NAMALWA (cell line): ENCODE data around the gene PFKFB2.

Source experiments
- DNase-seq: peaks from one replicate; pipeline ENCODE4 v3.0.0-alpha.2; 2015; ENCODE audit warnings: low spot score

The PFKFB2 gene

DNA sequence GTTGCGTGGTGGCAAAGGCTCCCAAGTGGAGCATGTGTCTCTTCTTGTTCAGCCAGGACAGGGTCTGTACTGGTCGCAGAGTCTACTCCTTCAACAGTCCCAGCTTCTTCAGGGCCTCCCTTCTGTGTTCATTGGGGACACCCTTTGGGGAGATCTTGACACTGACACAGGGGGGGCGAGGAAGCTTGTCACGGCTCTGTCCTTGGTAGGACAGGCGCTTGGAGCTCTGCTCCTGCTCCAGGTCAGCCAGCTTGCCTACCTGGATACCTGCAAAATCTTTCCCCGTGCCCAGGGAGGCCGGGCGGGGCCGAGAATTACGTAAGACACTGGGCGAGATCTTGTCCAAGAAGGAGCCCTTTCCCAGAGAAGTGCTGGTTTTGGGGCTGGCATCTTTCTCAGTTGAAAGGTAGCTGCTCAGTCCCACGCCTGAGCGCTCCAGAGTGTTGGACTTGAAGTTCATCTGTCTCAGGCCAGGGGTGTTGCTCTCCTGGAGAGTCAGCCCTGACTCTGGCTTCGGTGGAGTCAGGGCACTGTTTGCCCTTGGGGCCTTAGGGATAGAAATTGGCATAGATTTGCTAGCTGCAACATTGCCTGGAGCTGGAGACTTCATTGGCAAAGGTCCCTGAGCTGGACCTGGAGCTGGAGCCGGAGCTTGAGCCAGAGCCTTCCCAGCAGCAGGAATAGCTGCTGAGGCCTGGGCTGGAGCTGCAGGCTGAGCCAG, 31.0 kb upstream of the PFKFB2 start:
- no peak for DNase-seq

DNA sequence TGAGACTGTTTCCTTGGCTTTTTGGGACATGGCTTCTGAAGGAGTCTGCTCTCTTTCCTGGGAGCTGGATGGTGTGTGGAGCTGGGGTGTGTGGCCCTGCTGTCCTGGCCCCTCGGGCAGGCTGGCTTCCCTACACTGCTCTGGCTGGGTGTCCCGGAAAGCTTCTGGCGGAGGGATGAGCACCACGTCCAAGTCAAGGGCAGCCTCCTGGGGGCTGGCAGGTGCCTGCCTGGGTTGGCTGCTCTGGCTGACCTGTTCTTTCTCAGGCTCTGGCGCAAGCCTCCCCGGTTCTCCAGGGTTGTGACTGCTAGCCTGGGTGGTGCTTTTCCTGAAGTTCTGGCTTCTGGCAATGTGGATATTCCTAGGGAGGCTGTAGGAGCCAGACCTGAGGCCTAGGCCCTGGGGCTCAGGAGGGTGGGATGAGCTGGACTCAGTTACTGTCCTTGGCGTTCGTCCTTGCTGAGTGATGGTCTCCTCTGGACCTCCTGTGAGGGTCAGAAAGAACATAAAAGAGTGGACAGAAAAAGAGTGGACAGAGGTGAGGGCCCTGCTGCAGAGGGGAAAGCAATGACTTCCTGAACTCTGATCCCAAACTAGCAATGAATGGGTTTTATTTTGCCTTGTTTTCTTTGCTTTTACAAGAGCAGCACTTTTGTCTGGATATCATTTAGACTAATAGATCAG, 29.9 kb upstream of the PFKFB2 start:
- no peak for DNase-seq

DNA sequence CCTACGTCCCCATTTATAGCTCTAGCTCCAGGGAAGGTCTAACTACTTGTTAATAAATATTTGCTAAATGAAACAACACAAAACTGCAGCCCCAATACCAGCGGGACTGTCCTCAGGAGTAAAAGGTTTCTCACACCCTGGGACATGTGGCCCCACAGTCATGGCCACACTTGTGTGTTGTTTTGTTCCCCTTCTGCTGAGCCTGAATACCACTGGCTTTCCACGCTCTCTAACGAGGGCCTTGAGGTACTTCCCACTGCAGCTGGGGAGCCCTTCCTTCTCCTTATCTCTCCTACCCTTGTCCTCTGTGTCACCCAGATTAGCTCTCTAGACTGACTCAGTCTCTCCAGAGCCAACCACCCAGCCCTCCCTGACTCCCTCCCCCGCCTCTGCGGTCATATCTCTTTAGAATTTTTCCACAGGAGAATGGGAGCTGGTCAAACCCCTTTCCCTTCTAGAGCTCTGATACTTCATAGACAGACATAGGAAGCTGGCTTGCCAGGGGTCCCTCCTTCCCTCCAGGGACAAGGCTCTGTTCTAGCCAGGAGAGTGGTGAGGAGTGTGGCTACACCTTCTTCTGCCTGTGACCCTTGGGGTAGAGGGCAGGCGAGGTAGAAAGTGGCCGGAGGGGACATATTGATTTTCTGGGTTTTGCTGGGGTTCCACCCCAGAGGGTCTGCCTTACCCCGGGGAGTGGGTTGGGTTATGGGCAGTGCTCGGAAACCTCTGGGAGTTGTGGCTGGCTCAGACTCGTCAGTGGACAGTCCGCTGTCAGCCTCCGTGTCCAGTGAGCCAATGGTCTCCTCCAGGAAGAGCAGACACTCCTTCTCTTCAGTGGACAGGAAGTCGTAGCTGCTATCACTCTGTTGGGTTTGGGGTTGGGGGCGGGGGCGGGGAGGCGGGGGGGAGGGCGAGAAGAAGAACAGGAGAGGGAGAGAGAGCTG, 28.6 kb upstream of the PFKFB2 start:
- DNase-seq, result no peak

DNA sequence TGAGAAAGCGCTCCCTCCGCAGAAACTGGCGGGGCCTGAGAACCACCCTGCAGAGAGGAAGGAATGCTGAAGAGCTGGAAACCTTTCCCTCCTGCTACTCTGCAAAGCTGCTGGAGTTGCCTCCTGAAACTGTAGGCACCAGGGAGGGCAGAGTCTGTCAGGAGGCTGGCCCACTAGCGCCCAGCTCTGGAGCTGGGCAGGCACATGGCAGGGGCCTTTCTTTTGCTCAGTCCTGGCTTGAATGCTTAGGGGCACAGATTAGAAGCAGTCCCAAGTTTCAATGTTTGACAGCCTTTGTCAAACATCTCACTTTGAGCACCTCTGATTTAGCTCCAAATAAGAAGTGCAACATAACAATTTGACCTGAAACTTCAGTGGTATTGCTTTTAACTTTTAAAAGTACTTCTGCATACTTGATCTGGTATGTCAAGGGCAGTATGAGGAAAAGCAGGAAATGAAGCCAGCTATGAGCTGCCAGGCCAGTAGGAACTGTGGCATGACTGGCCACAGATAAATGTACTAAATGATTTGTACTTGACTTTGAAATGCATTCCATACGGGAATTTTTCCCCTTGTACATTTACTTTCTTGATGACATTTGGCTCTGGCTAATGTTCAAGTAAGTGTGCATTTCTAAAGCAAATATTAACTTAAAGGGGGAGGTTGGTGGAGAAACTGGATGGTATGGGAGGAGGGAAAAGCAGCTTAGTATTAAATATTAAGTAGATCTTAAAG, 27.8 kb upstream of the PFKFB2 start:
- DNase-seq, result no peak

DNA sequence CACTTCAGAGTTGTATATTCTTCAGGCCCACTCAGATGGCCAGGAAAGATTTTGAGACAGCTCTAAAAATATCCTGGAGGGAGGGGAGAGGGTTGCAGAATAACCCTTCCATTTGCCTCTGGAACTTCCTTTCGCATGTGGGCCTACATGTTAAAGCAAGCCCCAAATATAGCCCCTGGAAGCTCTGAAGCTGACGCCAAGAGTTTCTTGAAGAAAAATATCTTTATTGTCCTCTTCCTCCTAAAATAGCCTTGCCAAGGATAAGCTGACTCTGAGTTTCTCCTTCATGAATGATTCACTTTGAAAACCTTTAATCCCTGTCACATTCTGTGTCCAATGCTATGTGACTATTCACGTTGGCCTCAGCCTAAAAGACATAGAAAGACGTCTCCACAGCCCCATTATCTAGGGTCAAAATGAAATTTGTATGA, 27.0 kb upstream of the PFKFB2 start:
- DNase-seq, result no peak

DNA sequence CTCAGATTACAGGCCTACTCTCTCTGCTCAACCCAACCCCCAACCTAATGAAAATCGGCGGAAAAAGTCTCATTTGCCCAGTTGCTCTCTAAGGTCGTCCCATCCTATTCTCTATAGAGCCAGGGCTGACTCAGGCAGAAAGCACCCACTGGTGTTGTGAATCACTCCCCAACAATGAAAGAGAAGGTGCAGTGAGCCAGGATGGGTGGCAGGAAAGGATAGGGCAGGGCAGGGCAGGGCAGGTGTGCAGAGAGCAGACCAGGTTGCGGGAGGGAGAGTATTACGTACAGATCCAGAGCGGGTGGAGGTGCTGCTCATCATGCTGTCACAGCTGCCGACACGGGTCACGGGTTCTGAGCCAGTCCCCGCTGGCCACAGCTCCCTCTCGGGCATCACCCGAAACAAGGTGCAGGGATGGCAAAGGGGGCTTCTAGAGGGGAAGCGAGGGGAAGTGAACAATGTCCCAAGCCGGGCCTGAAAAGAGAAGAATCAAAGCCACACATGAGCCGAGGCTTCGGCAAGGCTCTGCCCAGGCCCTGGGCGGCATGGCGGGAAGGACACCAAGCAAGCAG, 25.8 kb upstream of the PFKFB2 start:
- DNase-seq, result no peak

DNA sequence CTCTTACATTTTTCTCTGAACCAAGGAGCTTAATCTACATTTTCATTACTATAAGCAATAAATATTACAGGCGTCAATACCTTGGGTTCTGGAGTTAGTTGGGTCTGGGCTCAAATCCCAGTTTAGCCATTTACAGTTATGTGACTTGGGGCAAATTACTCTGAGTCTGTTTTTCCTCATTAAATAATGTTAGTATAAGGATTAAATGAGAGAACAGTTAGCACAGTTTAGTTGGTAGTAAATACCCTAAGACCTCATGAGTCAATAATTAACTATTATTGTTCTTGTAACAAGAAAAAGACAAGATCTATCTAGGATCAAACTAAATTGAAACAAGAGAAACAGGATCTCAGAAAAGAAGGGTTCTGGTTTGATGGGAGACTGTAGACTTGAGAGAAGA, 25.2 kb upstream of the PFKFB2 start:
- no peak for DNase-seq

DNA sequence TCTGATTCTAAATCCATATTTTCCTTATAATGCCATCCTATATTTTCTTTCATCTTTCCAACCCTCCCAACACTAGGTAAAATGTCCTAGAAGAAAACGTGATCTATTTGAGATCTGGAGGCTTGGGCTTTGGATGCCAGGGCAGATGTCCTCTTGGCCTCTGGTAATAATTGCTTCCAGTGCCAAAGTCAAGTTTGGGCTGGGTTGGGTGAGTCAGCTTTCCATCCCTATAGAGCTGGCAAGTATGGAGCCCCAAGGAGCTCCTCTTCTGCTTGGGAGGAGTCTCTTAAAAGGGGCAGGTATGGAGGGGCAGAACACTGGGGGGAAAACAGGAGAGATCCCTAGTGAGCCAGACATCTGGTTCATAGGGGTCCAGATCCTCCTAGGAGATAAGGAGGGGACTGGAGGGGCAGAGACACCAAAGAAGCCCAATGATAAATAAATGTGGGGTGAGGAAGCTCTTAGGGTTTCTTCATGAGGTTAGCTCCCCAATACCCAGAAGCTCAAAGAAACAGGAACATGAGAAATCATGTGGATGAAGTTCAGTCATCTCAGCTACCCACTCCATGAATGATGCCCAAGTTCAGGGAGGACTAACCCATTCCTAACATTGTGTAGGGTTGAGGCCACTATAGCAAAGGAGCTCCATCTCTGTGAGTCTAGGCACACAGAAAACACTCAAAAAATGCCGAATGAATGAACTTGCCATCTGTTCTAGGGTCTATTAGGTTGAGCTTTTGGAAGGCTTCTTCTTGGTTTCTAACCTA, 24.0 kb upstream of the PFKFB2 start:
- no peak for DNase-seq

DNA sequence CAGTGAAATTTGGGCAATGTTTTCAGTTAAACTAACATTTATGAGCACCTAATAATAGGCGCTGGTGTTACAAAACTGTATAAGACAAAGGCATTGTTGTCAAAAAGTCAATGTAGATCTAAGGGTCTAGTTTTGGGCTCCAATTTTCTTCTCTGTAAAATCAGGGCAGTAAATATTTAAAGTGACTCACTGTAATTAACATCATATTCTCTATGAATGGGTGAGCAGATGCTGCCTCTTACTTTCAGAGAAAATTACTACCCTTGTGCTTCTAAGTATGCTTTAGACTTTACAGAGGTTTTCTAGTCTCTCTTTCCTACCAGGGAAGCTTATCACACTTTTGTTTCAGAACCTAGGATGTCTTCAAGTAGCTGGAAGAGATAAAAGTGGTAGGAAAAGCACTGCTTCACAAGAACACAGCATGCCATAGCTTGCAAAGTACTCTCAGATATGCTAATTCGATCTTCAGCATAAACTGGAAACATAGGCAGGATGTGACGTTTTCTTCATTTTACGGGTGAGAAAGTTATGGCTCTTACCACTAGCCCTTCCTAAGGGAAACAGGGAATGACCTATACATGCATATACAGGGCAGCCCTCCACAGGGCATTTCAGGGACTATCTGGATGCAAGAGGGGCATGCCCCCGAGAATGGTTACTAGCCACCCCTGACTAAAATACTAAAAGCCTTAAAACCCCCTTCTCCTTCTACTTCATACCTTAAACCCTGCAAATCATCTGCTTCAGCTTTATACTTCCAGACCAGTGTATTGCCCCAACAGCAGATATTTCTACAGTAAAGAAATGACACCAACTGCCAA, 23.2 kb upstream of the PFKFB2 start:
- no peak for DNase-seq

DNA sequence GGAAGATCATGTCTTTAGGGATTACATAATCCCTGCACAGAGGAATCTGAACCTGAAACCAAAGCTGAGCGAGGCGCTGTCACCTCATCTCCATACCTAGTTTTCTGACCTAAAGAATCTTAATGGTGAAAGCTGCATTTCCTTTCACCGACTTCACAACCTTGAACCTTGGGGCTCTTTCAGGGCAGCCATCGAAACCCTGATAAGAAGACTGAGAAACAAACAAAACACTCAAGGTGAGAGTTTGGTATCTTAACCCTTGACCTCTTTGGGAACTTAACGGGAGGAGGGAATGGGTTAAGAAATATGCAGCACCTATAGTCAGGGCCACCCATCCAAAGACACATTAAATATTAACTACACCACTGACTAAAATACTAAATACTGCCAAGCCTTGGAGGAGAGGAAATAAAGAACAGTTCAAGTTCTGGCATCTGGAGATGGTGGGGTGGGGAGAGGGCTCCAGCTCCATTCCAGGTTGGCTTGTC, 22.5 kb upstream of the PFKFB2 start:
- no peak for DNase-seq

DNA sequence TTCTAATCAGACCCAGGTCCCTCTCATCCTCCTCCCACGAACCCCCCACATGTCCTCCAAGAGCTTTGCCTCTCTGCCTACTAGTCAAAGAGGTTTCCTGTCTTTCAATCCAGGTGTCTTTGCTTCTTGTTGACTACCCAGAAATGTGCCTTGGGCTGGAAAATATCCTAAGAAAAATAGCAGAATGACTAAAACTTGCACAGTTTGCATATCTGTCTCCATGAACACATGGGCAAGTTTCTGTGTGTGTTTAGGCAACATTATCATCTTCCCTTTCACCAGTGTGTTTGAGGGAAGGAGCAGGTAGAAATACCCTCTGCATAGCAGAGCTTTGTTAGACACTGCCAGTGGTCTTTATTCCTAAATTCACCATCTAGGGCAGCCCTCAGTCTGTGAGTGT, 22.1 kb upstream of the PFKFB2 start:
- no peak for DNase-seq

DNA sequence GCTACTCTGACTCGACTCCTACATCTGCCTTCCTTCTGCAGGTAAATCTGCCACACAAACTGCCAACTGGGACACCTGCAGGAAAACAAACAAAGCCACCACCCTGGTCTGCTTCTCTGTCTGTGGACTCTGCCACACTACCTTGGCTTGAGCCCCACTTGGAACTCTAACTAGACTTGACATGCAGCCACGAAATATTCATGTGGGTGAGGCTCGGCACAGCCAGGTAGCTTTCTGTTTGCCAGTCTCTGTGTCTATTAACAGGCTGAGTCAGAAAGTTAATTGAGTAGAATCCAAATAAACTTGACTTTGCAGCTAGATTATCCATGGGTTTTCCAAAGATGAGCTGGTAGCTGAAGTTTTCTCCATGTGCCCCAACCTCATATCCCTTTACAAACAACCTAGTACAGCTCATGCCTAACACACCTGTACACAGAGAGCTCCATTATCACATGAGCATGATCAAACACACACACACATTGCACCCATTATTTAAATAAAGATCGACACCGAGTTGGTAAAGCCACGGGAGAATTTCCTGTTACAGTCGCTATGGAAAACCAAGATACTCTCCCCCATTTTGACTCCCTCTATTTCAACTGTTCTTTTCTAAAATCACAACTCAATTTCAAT, 21.3 kb upstream of the PFKFB2 start:
- DNase-seq, result no peak

DNA sequence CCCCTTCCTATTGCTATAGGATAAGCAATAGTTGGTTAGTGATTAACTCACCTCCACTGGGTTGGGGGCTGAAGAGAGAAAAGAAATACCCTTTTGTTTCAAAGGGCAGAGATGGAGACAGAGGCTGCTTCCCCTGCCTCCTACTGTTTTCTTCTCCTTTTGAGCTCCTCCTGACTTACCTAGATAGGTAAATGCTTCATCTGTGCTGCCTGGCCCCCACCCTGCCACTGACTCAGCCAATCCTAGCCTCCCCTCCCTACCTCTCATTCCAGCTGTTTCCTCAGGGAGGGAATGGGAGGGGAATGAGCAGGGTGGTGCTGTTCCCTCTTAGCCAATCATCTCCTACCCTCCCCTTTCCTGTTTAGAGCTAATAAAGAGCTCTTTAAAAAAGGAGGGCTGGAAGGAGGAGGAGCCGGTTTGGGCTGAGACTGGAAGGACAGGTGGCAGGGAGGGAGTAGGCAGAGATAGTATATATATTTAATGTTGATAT, 20.5 kb upstream of the PFKFB2 start, which contains the start of gene C1orf116:
Gene C1orf116, minus strand, starts transcription at position 229 of the 490 bp plus-strand sequence. CDS start 5,158 bp downstream, outside the sequence.
- no peak for DNase-seq

DNA sequence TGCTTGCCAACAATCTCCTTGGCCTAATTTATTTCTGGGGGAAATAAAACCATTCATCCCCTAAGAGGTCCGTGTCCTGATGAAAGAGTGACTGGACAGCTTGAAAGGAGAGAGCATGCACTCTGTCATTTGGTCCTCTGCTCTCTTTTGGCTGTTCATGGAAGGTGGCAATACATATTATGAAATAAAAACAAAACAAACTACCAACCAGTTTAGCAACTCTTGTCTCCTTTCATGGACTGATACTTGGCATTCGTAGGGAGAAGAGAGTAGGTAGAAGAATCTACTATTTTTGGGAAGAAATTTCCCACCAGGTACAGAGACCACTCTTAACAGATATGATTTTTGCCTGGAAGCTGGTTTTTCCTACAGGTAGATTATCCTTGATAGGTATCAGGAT, 19.8 kb upstream of the PFKFB2 start:
- no peak for DNase-seq

DNA sequence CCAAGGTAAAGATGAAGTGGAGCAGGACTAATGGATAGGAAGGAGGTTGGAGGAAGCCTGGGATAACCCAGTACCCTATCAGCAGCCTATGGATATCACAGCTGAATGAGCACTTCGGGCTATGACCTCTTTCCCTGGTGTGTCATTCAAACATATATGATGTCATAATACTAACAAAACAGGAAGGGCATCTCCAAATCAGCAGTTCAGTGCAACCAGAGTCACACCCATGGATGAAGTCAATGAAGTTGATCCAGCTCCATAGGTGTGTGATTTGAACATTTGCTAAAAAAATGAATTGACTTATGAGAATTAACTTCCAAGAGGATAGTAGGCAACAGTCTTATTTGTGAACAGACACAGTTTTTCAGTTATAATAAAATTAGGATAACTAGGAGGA, 18.9 kb upstream of the PFKFB2 start:
- DNase-seq, result no peak

DNA sequence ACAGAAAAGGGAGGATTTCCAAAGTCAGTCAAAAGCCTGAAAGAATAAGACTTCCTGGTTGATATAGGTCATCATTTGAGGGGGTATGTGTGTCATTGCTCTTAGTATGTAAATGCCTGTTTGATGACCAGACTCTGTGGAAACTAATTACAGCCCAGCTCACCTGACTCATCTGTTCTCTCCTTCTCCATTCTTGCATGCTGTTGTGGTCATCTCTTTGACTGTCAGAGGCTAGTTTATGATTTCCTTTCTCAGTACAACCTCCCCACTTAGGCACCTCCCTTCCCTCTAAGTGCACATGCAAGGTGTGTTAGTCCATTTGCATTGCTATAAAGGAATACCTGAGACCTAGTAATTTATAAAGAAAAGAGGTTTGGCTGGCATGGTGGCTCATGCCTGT, 18.1 kb upstream of the PFKFB2 start:
- DNase-seq, result no peak

DNA sequence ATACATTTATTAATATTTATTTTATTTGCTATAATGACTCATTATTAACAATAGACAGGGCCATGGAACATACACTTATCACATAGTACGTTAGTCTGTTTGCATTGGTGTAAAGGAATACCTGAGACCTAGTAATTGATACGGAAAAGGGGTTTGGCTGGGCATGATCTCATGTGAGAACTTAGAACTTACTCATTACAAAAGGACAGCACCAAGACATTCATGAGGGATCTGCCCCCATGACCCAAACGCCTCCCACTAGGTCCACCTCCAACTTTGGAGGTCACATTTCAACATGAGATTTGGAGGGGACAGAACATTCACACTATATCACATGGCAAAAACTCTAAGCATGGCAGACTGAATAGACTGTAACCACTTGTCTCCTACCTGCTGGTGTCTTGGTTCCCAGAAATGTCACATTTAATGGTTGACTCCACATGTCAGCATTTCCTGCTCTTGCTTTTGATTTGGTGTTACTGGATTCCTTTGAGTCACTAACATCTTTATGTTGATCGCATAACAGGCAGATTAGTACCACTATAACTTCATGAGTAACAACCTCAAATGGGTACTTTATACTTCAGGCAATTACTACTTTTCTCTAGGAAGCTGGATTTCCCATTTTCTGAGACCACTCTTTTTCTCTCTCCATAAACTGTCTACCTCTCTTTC, 17.1 kb upstream of the PFKFB2 start:
- no peak for DNase-seq

DNA sequence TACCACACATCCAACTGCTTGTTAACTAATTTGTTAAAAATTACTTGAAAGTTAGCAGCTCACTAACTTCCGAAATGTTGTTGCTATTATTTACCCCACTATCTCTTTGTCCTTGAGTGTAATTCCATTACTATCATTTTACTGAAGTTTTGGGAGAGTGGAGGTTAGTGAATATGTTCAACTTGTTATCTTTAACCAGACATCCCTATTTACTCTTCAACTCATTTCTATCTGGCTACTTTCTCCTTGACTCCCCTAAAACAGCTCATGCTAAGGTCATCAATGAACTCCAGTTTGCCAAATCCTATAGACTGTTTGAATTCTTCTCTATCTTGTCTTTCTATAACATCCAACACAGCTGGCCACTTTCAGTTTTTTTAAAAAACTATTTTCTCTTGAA, 16.2 kb upstream of the PFKFB2 start:
- no peak for DNase-seq
